CD8-positive, alpha-beta memory T cell (primary cell): ENCODE data around the gene ACTR3C. TPM values are rescaled to one million over a fixed set of nuclear protein-coding genes. Genes with fewer than 3 reads are reported as not detected.
"Not testable (repeated sequence)": the region's sequence is repeated elsewhere in the genome, so short reads cannot be mapped to it uniquely, and the experiment has no call there.

Source experiments
- CTCF ChIA-PET: fragments of 350-600 bp; sonication (Branson Sonifier 250); formaldehyde crosslinking; loops from one replicate; lab custom pipeline; 2021; ENCODE audit warnings: antibody characterized with exemption; lab: Charles Lee
- POLR2A ChIA-PET: fragments of 350-600 bp; sonication (Branson Sonifier 250); formaldehyde crosslinking; loops from one replicate; lab custom pipeline; 2021; ENCODE audit warnings: antibody characterized with exemption; lab: Charles Lee
- DNase-seq, 5 donors: peaks; one replicate each; pipeline versions ENCODE4 v3.0.0 to v3.0.0-alpha.2; 2020 to 2022; ENCODE audit warnings: mixed read lengths in 1 of 5
- H3K27ac ChIP-seq: one replicate; pipeline ENCODE4 v1.7.0; 2013; ENCODE audit warnings: low read depth, mild to moderate bottlenecking, low read length, moderate library complexity
- H3K27me3 ChIP-seq: 2 replicates; pipeline ENCODE4 v1.7.0; 2013; ENCODE audit warnings: low read length, mild to moderate bottlenecking; ENCODE audit not compliant: insufficient read depth, poor library complexity, severe bottlenecking
- H3K36me3 ChIP-seq: 2 replicates; pipeline ENCODE4 v1.7.0; 2013; ENCODE audit warnings: mild to moderate bottlenecking, low read length, moderate library complexity; ENCODE audit not compliant: insufficient read depth
- H3K4me1 ChIP-seq: 2 replicates; pipeline ENCODE4 v1.7.0; 2013; ENCODE audit warnings: mild to moderate bottlenecking, low read length, moderate library complexity; ENCODE audit not compliant: insufficient read depth
- H3K4me3 ChIP-seq: 2 replicates; pipeline ENCODE4 v1.7.0; 2013; ENCODE audit warnings: mild to moderate bottlenecking, low read length
- H3K9me3 ChIP-seq: 2 replicates; pipeline ENCODE4 v1.7.0; 2013; ENCODE audit warnings: mild to moderate bottlenecking, low read length
- H3K27ac Mint-ChIP-seq, 8 donors: one replicate each; pipeline ENCODE4 v1.8.0; 2020 to 2021; ENCODE audit warnings: mixed read lengths in 8 of 8, mild to moderate bottlenecking in 6 of 8, inconsistent platforms in 3 of 8, moderate library complexity in 3 of 8
- H3K27me3 Mint-ChIP-seq, 2 donors: one replicate each; pipeline ENCODE4 v1.8.0; 2020 to 2021; ENCODE audit warnings: mixed read lengths in 2 of 2, mild to moderate bottlenecking in 1 of 2, moderate library complexity in 1 of 2
- H3K36me3 Mint-ChIP-seq, 3 donors: one replicate each; pipeline ENCODE4 v1.8.0; 2020 to 2021; ENCODE audit warnings: mixed read lengths in 3 of 3, inconsistent platforms in 1 of 3, mild to moderate bottlenecking in 1 of 3
- H3K4me1 Mint-ChIP-seq, 3 donors: one replicate each; pipeline ENCODE4 v1.8.0; 2020 to 2021; ENCODE audit warnings: mixed read lengths in 3 of 3, inconsistent platforms in 1 of 3, mild to moderate bottlenecking in 1 of 3
- H3K4me3 Mint-ChIP-seq, 7 donors: one replicate each; pipeline ENCODE4 v1.8.0; 2020 to 2021; ENCODE audit warnings: mixed read lengths in 7 of 7, mild to moderate bottlenecking in 6 of 7, moderate library complexity in 4 of 7, inconsistent platforms in 2 of 7
- H3K9me3 Mint-ChIP-seq, 5 donors: one replicate each; pipeline ENCODE4 v1.8.0; 2020 to 2022; ENCODE audit warnings: mixed read lengths in 5 of 5, mild to moderate bottlenecking in 3 of 5, moderate library complexity in 2 of 5, inconsistent platforms in 1 of 5
- polyA plus RNA-seq: library from polyadenylated mRNA; unstranded; fragments of 300-500 nt; fragmentation: Illumina TruSeq; gene quantifications from one replicate; pipeline ENCODE4 v1.2.3, GENCODE V29; 2021
- total RNA-seq, 2 experiments: library from RNA; stranded (reverse); gene quantifications; one replicate each; pipeline ENCODE4 v1.2.3, GENCODE V29; 2021

The ACTR3C gene
- total and polyA plus RNA-seq, 3 experiments from 2014 or later: 4.5 to 6.6 (median 4.7) TPM

GRCh38 chr7:150306377-150306776, 17.0 kb downstream of the ACTR3C start:
- POLR2A ChIA-PET, H3K4me1 Mint-ChIP-seq, H3K4me1 ChIP-seq, H3K27me3 ChIP-seq, H3K27me3 Mint-ChIP-seq, H3K9me3 Mint-ChIP-seq, H3K4me3 Mint-ChIP-seq, DNase-seq, H3K4me3 ChIP-seq, H3K9me3 ChIP-seq, H3K36me3 Mint-ChIP-seq, CTCF ChIA-PET, H3K36me3 ChIP-seq: not testable (repeated sequence)
- H3K27ac ChIP-seq: peak overlapping the region; percentile 12
- H3K27ac Mint-ChIP-seq: peak overlapping the region in 1 of 8 donors; percentile 27

DNA sequence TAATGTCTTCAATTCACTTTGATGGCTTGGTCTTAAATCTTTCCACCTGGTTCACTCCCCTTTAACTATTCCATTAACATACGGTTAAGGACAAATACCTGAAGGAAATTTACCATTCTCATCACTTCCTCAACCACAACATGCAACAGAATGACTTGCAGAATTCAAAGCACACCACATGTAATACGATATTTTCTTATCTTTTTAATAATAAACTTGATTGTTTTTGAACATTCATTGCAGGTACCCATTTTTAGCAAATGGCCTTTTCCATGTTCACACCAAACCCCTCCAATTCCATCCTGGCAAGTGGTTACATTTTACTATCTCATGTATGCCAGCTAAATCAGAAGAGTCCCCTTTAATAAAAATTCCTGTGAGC, 17.5 kb downstream of the ACTR3C start:
- H3K9me3 ChIP-seq, H3K27me3 ChIP-seq, DNase-seq, H3K9me3 Mint-ChIP-seq, H3K4me3 Mint-ChIP-seq, H3K4me1 Mint-ChIP-seq, CTCF ChIA-PET, H3K27ac ChIP-seq, H3K4me3 ChIP-seq, H3K4me1 ChIP-seq, POLR2A ChIA-PET, H3K36me3 Mint-ChIP-seq, H3K36me3 ChIP-seq, H3K27me3 Mint-ChIP-seq: not testable (repeated sequence)
- H3K27ac Mint-ChIP-seq: peak overlapping the region in 1 of 8 donors; percentile 27

- DNase-seq, H3K27me3 ChIP-seq, H3K9me3 ChIP-seq, H3K36me3 Mint-ChIP-seq, H3K36me3 ChIP-seq, H3K4me3 Mint-ChIP-seq, H3K27me3 Mint-ChIP-seq, CTCF ChIA-PET, H3K4me1 ChIP-seq, H3K4me1 Mint-ChIP-seq, H3K4me3 ChIP-seq, POLR2A ChIA-PET, H3K9me3 Mint-ChIP-seq: not testable (repeated sequence)
- H3K27ac Mint-ChIP-seq: peak overlapping the region in 2 of 8 donors; percentile 23 to 49
- H3K27ac ChIP-seq: peak overlapping the region; percentile 47
These were observed 18.0 kb downstream of the ACTR3C start for GRCh38 chr7:150305259-150305902.

DNA sequence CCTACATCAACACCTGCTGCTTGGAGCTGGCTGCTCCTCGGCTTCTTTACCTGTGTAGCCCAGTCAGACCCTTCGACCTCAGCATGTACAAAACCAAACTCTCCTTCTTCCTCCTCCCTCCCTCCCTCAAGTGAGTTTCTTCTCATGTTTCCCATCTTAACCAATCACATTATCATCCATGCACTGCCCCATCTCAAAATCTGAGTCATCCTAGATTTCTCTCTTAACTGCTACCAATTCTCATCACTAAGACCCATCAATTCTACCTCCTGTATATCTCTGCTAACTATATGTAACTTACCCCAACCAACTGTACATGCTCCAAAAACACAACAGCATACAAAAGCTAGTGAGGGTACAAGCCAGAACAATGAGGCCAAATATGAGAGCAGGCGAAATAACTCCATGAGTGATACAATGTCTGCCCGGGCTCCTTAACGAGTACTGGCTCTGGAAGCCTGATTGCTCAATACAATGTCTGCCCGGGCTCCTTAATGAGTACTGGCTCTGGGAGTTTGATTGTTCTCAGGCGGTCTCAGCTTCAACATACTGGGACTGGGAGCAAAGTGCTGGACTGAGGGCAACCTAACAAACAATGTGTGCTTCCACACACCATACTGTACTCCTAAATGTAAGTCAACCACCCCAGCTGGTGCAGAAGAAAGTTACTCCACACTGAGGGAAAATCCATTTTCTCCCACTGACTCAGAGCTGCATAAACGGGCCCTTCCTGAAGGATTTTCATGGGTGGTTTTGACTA, 18.7 kb downstream of the ACTR3C start:
- POLR2A ChIA-PET, H3K4me1 ChIP-seq, H3K4me3 Mint-ChIP-seq, H3K36me3 ChIP-seq, CTCF ChIA-PET, H3K27me3 ChIP-seq, H3K4me1 Mint-ChIP-seq, DNase-seq, H3K27ac Mint-ChIP-seq, H3K4me3 ChIP-seq, H3K9me3 ChIP-seq, H3K9me3 Mint-ChIP-seq, H3K36me3 Mint-ChIP-seq, H3K27me3 Mint-ChIP-seq: not testable (repeated sequence)
- peak overlapping the region; percentile 47 for H3K27ac ChIP-seq

DNA sequence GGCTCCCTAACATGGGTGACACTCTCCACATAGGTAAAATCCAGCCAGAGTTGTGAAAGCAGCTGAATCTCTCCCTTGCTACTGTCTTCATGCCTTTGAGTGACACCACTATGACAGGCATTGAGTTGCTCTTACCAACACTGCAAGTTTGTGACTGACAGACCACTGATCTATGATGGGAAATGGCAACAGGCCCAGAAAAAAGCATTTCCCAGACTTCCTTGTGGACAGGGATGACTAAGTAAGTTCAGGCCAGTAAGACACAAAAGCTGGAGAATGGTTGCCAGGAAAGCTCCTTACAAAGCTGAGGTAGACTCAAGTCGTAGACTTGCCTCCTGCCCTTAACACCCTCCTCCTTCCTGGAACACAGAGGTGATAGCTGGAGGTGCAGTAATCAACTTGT, 20.4 kb downstream of the ACTR3C start:
- H3K27me3 Mint-ChIP-seq, CTCF ChIA-PET, H3K4me3 Mint-ChIP-seq, DNase-seq, H3K9me3 Mint-ChIP-seq, H3K36me3 ChIP-seq, H3K4me3 ChIP-seq, H3K9me3 ChIP-seq, H3K36me3 Mint-ChIP-seq, H3K4me1 Mint-ChIP-seq, H3K27me3 ChIP-seq, H3K4me1 ChIP-seq, POLR2A ChIA-PET: not testable (repeated sequence)
- peak overlapping the region; percentile 54 for H3K27ac ChIP-seq
- H3K27ac Mint-ChIP-seq: peak overlapping the region in 1 of 8 donors; percentile 36

DNA sequence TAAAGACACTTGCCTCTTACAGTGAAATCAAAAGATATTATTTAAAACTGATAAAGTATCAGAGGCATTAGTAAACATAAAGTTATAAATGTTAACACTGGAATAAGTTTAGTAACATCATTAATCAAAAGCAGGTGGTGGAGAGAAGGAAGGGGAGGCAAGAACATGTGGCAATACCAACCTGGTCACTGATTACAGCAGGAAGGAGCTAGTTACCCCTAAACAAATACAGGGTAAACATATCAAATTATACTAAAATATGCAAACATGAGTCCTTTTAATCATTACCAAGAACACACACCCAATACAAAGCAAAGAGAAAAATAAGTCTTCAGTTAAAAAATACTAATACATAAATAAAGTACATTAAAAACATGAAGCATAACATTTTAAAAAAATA, 25.4 kb downstream of the ACTR3C start:
- H3K4me1 ChIP-seq, H3K4me3 ChIP-seq, H3K36me3 Mint-ChIP-seq, H3K36me3 ChIP-seq, H3K27ac ChIP-seq, POLR2A ChIA-PET, H3K27ac Mint-ChIP-seq, H3K27me3 Mint-ChIP-seq, CTCF ChIA-PET, H3K4me3 Mint-ChIP-seq, H3K9me3 Mint-ChIP-seq, DNase-seq, H3K9me3 ChIP-seq, H3K4me1 Mint-ChIP-seq, H3K27me3 ChIP-seq: not testable (repeated sequence)

DNA sequence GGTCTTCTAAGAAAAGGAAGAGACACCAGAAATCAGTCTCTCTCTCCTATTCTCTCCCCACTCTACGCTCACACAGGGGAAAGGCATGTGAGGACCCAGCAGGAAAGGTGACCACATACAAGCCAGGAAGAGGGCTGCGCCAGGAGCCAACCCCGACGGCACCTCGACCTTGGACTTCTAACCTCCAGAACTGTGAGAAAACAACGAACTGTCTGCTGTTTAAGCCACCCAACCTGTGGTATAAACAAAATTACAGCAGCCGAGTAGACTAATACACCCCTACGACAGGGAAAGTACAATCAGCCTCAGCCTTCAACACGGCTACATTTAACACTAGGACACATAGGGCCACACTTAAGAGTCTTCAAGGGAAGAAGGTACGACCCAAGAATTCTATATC, 26.5 kb downstream of the ACTR3C start:
- H3K27me3 ChIP-seq, H3K27ac ChIP-seq, H3K4me1 ChIP-seq, DNase-seq, CTCF ChIA-PET, H3K4me3 ChIP-seq, H3K36me3 Mint-ChIP-seq, POLR2A ChIA-PET, H3K36me3 ChIP-seq, H3K4me3 Mint-ChIP-seq, H3K9me3 ChIP-seq, H3K4me1 Mint-ChIP-seq, H3K27ac Mint-ChIP-seq, H3K27me3 Mint-ChIP-seq, H3K9me3 Mint-ChIP-seq: not testable (repeated sequence)

- H3K4me3 Mint-ChIP-seq, H3K9me3 ChIP-seq, DNase-seq, H3K4me3 ChIP-seq, H3K27ac Mint-ChIP-seq, H3K4me1 Mint-ChIP-seq, H3K4me1 ChIP-seq, H3K9me3 Mint-ChIP-seq, H3K36me3 ChIP-seq, H3K27ac ChIP-seq, H3K27me3 Mint-ChIP-seq, H3K36me3 Mint-ChIP-seq, POLR2A ChIA-PET, H3K27me3 ChIP-seq, CTCF ChIA-PET: not testable (repeated sequence)
These were observed 27.7 kb downstream of the ACTR3C start for GRCh38 chr7:150295614-150296013.
